GM21447 (cell line): ENCODE data around the gene IGIP.
A peak's percentile ranks its signal among the peaks of the same experiment; 100 is the strongest.

Experiments
- ATAC-seq: cut with Tn5 transposase; IDR thresholded peaks from one replicate; pipeline ENCODE4 v1.9.1; 2021; ENCODE audit not compliant: unreplicated experiment

The IGIP gene

GRCh38 chr5:140162275-140162674, 36.5 kb downstream of the IGIP start:
- no peak for ATAC-seq

- ATAC-seq: no peak
These were observed 37.0 kb downstream of the IGIP start for GRCh38 chr5:140162781-140163180.

- no peak for ATAC-seq
These were observed 39.6 kb downstream of the IGIP start for GRCh38 chr5:140165101-140165922.

- ATAC-seq: no peak
These were observed 40.2 kb downstream of the IGIP start for GRCh38 chr5:140165923-140166270.

- no peak for ATAC-seq
These were observed 41.2 kb downstream of the IGIP start for GRCh38 chr5:140166911-140167310.

GRCh38 chr5:140168371-140168770, 42.6 kb downstream of the IGIP start:
- no peak for ATAC-seq

GRCh38 chr5:140169410-140169809, 43.7 kb downstream of the IGIP start:
- no peak for ATAC-seq

GRCh38 chr5:140172483-140172882, 46.7 kb downstream of the IGIP start:
- no peak for ATAC-seq

- ATAC-seq: no peak
These were observed 48.3 kb downstream of the IGIP start for GRCh38 chr5:140174014-140174413.

GRCh38 chr5:140174465-140175366, 49.0 kb downstream of the IGIP start, which contains the start of gene CYSTM1:
Gene CYSTM1, plus strand, starts transcription at chr5:140175188. Its CDS starts 19,278 bp downstream, at chr5:140194466.
- ATAC-seq: peak; percentile 83

GRCh38 chr5:140175367-140176030, 49.8 kb downstream of the IGIP start:
- ATAC-seq: peak; percentile 54

GRCh38 chr5:140176031-140176387, 50.3 kb downstream of the IGIP start:
- no peak for ATAC-seq

GRCh38 chr5:140178086-140178410, 52.3 kb downstream of the IGIP start:
- no peak for ATAC-seq

GRCh38 chr5:140178482-140179116, 52.9 kb downstream of the IGIP start:
- no peak for ATAC-seq
